Suprapubic skin (tissue), 4 donors: ENCODE results near the gene CISD1. TPM values are rescaled to one million over a fixed set of nuclear protein-coding genes. Genes with fewer than 3 reads are reported as not detected.
"Not testable (repeated sequence)": the region's sequence is repeated elsewhere in the genome, so short reads cannot be mapped to it uniquely, and the experiment has no call there.

ENCODE experiments used
- DNase-seq, 2 donors: peaks; one replicate each; pipeline ENCODE4 v3.0.0-alpha.2; 2019; ENCODE audit warnings: low spot score in 2 of 2
- H3K27ac ChIP-seq: fragments of 200-600 bp; sonication (generic); one replicate; pipeline ENCODE4 v1.5.1; 2019
- H3K27me3 ChIP-seq: fragments of 200-600 bp; sonication (generic); one replicate; pipeline ENCODE4 v1.5.1; 2019
- H3K36me3 ChIP-seq: fragments of 200-600 bp; sonication (generic); one replicate; pipeline ENCODE4 v1.5.1; 2019
- H3K4me1 ChIP-seq: fragments of 200-600 bp; sonication (generic); one replicate; pipeline ENCODE4 v1.5.1; 2019
- H3K4me3 ChIP-seq: fragments of 200-600 bp; sonication (generic); one replicate; pipeline ENCODE4 v1.5.1; 2019; ENCODE audit warnings: mild to moderate bottlenecking
- H3K9me3 ChIP-seq: fragments of 200-600 bp; sonication (generic); one replicate; pipeline ENCODE4 v1.5.1; 2019
- CTCF ChIP-seq, 2 donors: fragments of 200-600 bp in 1 of 2; fragments of 450-650 bp in 1 of 2; sonication (generic) in 1 of 2; IDR thresholded peaks; one replicate each; pipeline ENCODE4 v1.5.1; 2016 to 2019; ENCODE audit warnings: antibody characterized with exemption in 2 of 2, mild to moderate bottlenecking in 1 of 2, moderate library complexity in 1 of 2
- EP300 ChIP-seq: sonication (generic); formaldehyde crosslinking; IDR thresholded peaks from one replicate; pipeline ENCODE4 v1.6.1; 2017; ENCODE audit warnings: antibody characterized with exemption
- POLR2A ChIP-seq, 2 donors: fragments of 450-650 bp; IDR thresholded peaks; one replicate each; pipeline ENCODE4 v1.6.1; 2017; ENCODE audit warnings: antibody characterized with exemption in 2 of 2, mild to moderate bottlenecking in 2 of 2, moderate library complexity in 2 of 2
- POLR2AphosphoS5 ChIP-seq, 3 donors: sonication (generic); formaldehyde crosslinking; IDR thresholded peaks; one replicate each; pipeline ENCODE4 v1.6.1; 2017; ENCODE audit warnings: antibody characterized with exemption in 3 of 3
- WGBS: methylation state at CpG from one replicate; pipeline ENCODE4 v1.1.5; 2018; 5-methylcytosine and 5-hydroxymethylcytosine counted together
- total RNA-seq, 4 donors: library from RNA; depleted of rRNA; stranded (reverse); fragments of >200 nt; gene quantifications; one replicate each; pipeline ENCODE4 v1.1.0, GENCODE V29; 2016

CISD1 gene
- total RNA-seq, 4 donors from 2014 or later: 12.6 to 22.7 (median 18.2) TPM

GRCh38 chr10:58253184-58253583 is 15.8 kb upstream of the CISD1 start:
- Histone ChIP-seq H3K36me3 (no peaks in the 10 kb centered on the region), H3K4me3 (no peak overlapping the region), H3K27me3 (no peaks in the 10 kb centered on the region), H3K27ac (no peak overlapping the region), H3K9me3 (no peaks in the 10 kb centered on the region), H3K4me1 (no peaks in the 10 kb centered on the region)
- WGBS: 88% methylated on average over 4 of the region's 4 CpGs
- TF ChIP-seq POLR2A (IDR thresholded peaks at IDR 0.05) (no peak), EP300 (no peak), POLR2AphosphoS5 (IDR thresholded peaks at IDR 0.05) (no peak), CTCF (IDR thresholded peaks at IDR 0.05) (no peak)
- no peak for DNase-seq

GRCh38 chr10:58254644-58255043 is 14.3 kb upstream of the CISD1 start:
- H3K27me3 ChIP-seq: no peaks in the 10 kb centered on the region
- H3K27ac ChIP-seq: no peak overlapping the region
- no peaks in the 10 kb centered on the region for H3K9me3 ChIP-seq
- H3K36me3 ChIP-seq: no peaks in the 10 kb centered on the region
- WGBS: 50% methylated on average over 1 of the region's 1 CpG
- no peaks in the 10 kb centered on the region for H3K4me1 ChIP-seq
- no peak for TF ChIP-seq POLR2A (IDR thresholded peaks at IDR 0.05)
- no peak for TF ChIP-seq POLR2AphosphoS5 (IDR thresholded peaks at IDR 0.05)
- TF ChIP-seq CTCF (IDR thresholded peaks at IDR 0.05): no peak
- no peak for TF ChIP-seq EP300
- no peak for DNase-seq
- no peak overlapping the region for H3K4me3 ChIP-seq

GRCh38 chr10:58256013-58256780 is 12.8 kb upstream of the CISD1 start:
- not testable (repeated sequence) for H3K27me3 ChIP-seq, H3K27ac ChIP-seq, DNase-seq, H3K4me1 ChIP-seq, H3K36me3 ChIP-seq, H3K9me3 ChIP-seq, H3K4me3 ChIP-seq
- WGBS: 84% methylated on average over 7 of the region's 7 CpGs

- Histone ChIP-seq H3K36me3 (no peaks in the 10 kb centered on the region), H3K4me1 (peaks cover 13% of the 10 kb centered on the region), H3K9me3 (no peaks in the 10 kb centered on the region), H3K27ac (no peak overlapping the region), H3K27me3 (no peaks in the 10 kb centered on the region), H3K4me3 (no peak overlapping the region)
- WGBS: 98% methylated on average over 4 of the region's 4 CpGs
- DNase-seq: no peak
- TF ChIP-seq EP300: no peak
- no peak for TF ChIP-seq CTCF (IDR thresholded peaks at IDR 0.05)
- TF ChIP-seq POLR2A (IDR thresholded peaks at IDR 0.05): no peak
- TF ChIP-seq POLR2AphosphoS5 (IDR thresholded peaks at IDR 0.05): no peak
These were observed 9.8 kb upstream of the CISD1 start for GRCh38 chr10:58258977-58259692.

- TF ChIP-seq POLR2A (IDR thresholded peaks at IDR 0.05): no peak
- TF ChIP-seq EP300: no peak
- TF ChIP-seq CTCF (IDR thresholded peaks at IDR 0.05): no peak
- no peak for TF ChIP-seq POLR2AphosphoS5 (IDR thresholded peaks at IDR 0.05)
- no peak overlapping the region for H3K4me3 ChIP-seq
- H3K4me1 ChIP-seq: peaks cover 20% of the 10 kb centered on the region
- no peaks in the 10 kb centered on the region for H3K36me3 ChIP-seq
- no peaks in the 10 kb centered on the region for H3K27me3 ChIP-seq
- no peaks in the 10 kb centered on the region for H3K9me3 ChIP-seq
- no peak for DNase-seq
- no peak overlapping the region for H3K27ac ChIP-seq
These were observed 8.6 kb upstream of the CISD1 start for GRCh38 chr10:58260334-58260733.
